Esophagus muscularis mucosa (tissue), 3 donors: Measurements from ENCODE around the gene TRIM56.
"Not testable (repeated sequence)": the region's sequence is repeated elsewhere in the genome, so short reads cannot be mapped to it uniquely, and the experiment has no call there.

Source experiments
- EP300 ChIP-seq: sonication (generic); formaldehyde crosslinking; IDR thresholded peaks from one replicate; pipeline ENCODE4 v1.6.1; 2017; ENCODE audit warnings: antibody characterized with exemption
- TF ChIP-seq, protein P1 (sequence below), 3 experiments: fragments of 200-600 bp in 2 of 3; fragments of 450-650 bp in 1 of 3; sonication (generic) in 2 of 3; IDR thresholded peaks; one replicate each; pipeline ENCODE4 v1.5.1; 2017 to 2019; ENCODE audit warnings: antibody characterized with exemption in 3 of 3, mild to moderate bottlenecking in 2 of 3, moderate library complexity in 1 of 3

DNA sequence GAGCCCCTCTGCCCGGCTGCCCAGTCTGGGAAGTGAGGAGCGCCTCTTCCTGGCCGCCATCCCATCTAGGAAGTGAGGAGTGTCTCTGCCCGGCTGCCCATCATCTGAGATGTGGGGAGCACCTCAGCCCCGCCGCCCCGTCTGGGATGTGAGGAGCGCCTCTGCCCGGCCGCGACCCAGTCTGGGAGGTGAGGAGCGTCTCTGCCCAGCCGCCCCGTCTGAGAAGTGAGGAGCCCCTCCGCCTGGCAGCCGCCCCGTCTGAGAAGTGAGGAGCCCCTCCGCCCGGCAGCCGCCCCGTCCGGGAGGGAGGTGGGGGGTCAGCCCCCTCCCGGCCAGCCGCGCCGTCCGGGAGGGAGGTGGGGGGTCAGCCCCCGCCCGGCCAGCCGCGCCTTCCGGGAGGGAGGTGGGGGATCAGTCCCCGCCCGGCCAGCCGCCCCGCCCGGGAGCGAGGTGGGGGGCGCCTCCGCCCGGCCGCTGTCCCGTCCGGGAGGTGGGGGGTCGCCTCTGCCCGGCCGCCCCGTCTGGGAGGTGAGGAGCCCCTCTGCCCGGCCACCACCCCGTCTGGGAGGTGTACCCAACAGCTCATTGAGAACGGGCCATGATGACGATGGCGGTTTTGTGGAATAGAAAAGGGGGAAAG lies 7.1 kb downstream of the TRIM56 start:
- not testable (repeated sequence) for TF ChIP-seq EP300
- TF ChIP-seq, protein P1, sequence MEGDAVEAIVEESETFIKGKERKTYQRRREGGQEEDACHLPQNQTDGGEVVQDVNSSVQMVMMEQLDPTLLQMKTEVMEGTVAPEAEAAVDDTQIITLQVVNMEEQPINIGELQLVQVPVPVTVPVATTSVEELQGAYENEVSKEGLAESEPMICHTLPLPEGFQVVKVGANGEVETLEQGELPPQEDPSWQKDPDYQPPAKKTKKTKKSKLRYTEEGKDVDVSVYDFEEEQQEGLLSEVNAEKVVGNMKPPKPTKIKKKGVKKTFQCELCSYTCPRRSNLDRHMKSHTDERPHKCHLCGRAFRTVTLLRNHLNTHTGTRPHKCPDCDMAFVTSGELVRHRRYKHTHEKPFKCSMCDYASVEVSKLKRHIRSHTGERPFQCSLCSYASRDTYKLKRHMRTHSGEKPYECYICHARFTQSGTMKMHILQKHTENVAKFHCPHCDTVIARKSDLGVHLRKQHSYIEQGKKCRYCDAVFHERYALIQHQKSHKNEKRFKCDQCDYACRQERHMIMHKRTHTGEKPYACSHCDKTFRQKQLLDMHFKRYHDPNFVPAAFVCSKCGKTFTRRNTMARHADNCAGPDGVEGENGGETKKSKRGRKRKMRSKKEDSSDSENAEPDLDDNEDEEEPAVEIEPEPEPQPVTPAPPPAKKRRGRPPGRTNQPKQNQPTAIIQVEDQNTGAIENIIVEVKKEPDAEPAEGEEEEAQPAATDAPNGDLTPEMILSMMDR (IDR thresholded peaks at IDR 0.05) = not testable (repeated sequence)
